ENCODE results near the gene RASSF8.
A peak's percentile ranks its signal among the peaks of the same experiment; 100 is the strongest.

Gene RASSF8

GRCh38 chr12:25958428-25959070 is at the start of gene RASSF8:
RASSF8 (plus strand) TSS chr12:25958682; CDS start chr12:26055344, 96,662 bp downstream.
- ATAC-seq, result peak; percentile 72
- no peak for TF ChIP-seq ZNF70 (CRISPR knock-in tag; IDR thresholded peaks at IDR 0.05)
- TF ChIP-seq OSR1 (CRISPR knock-in tag; IDR thresholded peaks at IDR 0.05), result no peak
- TF ChIP-seq ISL1 (CRISPR knock-in tag; IDR thresholded peaks at IDR 0.05), result no peak
- TF ChIP-seq CSRNP3 (CRISPR knock-in tag; IDR thresholded peaks at IDR 0.05), result no peak
- no peak for TF ChIP-seq ZFP30 (CRISPR knock-in tag; IDR thresholded peaks at IDR 0.05)
- no peak for TF ChIP-seq TOX (CRISPR knock-in tag; IDR thresholded peaks at IDR 0.05; ENCODE audit: borderline replicate concordance)
- TF ChIP-seq TSHZ2 (CRISPR knock-in tag; IDR thresholded peaks at IDR 0.05), result no peak

- TF ChIP-seq ZC3H10 (CRISPR knock-in tag; IDR thresholded peaks at IDR 0.05) (no peak), POU6F1 (CRISPR knock-in tag; IDR thresholded peaks at IDR 0.05; ENCODE audit: borderline replicate concordance, low read depth) (no peak), PATZ1 (CRISPR knock-in tag; IDR thresholded peaks at IDR 0.05; ENCODE audit: borderline replicate concordance) (no peak), ARNTL (CRISPR knock-in tag; IDR thresholded peaks at IDR 0.05; ENCODE audit: borderline replicate concordance, low read depth) (no peak), ZFP30 (CRISPR knock-in tag; IDR thresholded peaks at IDR 0.05) (no peak), RARB (CRISPR knock-in tag; IDR thresholded peaks at IDR 0.05) (no peak)
- no peak for ATAC-seq
Measured at GRCh38 chr12:25914551-25914950, 43.9 kb upstream of the RASSF8 start.

GRCh38 chr12:25924491-25925001 is 33.9 kb upstream of the RASSF8 start:
- TF ChIP-seq GLIS3 (CRISPR knock-in tag; IDR thresholded peaks at IDR 0.05) (no peak), ZNF8 (CRISPR knock-in tag; IDR thresholded peaks at IDR 0.05) (no peak), OSR1 (CRISPR knock-in tag; IDR thresholded peaks at IDR 0.05) (no peak), POU6F1 (CRISPR knock-in tag; IDR thresholded peaks at IDR 0.05; ENCODE audit: borderline replicate concordance, low read depth) (no peak), RARB (CRISPR knock-in tag; IDR thresholded peaks at IDR 0.05) (no peak), ZNF70 (CRISPR knock-in tag; IDR thresholded peaks at IDR 0.05) (no peak), CSRNP3 (CRISPR knock-in tag; IDR thresholded peaks at IDR 0.05) (no peak), PPARA (CRISPR knock-in tag; IDR thresholded peaks at IDR 0.05; ENCODE audit: borderline replicate concordance) (no peak), SNAI2 (CRISPR knock-in tag; IDR thresholded peaks at IDR 0.05) (no peak), ESRRG (CRISPR knock-in tag; IDR thresholded peaks at IDR 0.05) (no peak), ZC3H10 (CRISPR knock-in tag; IDR thresholded peaks at IDR 0.05) (no peak), TOX (CRISPR knock-in tag; IDR thresholded peaks at IDR 0.05; ENCODE audit: borderline replicate concordance) (no peak), CREB5 (CRISPR knock-in tag; IDR thresholded peaks at IDR 0.05; ENCODE audit: low read depth) (no peak), BACH2 (CRISPR knock-in tag; IDR thresholded peaks at IDR 0.05; ENCODE audit: borderline replicate concordance) (no peak), ZFP30 (CRISPR knock-in tag; IDR thresholded peaks at IDR 0.05) (no peak), ARNTL (CRISPR knock-in tag; IDR thresholded peaks at IDR 0.05; ENCODE audit: borderline replicate concordance, low read depth) (no peak)
- ATAC-seq, result no peak

Data from SK-N-SH treated with all-trans-retinoic acid at 6 μM for 48 hours (cell line).